Activated T-cell treated with anti-CD3 and anti-CD28 coated beads for 1 hour (primary cell): ENCODE measurements around the gene SIM2.

ENCODE experiments used
- DNase-seq: peaks from one replicate; pipeline ENCODE4 v3.0.0-alpha.2; 2020; ENCODE audit warnings: low read depth

Gene SIM2

DNA sequence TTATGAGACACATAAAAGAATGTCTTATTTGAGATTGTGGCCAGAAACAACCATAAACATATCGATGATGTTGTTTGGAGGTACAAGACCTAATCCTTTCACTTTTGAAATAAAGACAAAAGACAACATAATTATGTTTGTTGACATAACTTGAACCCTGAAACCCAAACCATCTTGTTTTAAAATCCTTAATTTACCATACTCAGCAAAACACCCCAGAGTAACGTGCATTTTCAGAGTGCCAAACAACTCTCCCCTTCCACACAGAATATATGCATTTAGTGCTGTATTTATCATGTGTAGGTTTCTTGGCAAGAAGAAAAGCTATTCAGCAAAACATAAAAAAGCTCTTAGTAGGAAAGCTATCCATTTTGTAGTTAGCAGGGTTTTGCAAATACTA, 17.5 kb downstream of the SIM2 start:
- no peak for DNase-seq

DNA sequence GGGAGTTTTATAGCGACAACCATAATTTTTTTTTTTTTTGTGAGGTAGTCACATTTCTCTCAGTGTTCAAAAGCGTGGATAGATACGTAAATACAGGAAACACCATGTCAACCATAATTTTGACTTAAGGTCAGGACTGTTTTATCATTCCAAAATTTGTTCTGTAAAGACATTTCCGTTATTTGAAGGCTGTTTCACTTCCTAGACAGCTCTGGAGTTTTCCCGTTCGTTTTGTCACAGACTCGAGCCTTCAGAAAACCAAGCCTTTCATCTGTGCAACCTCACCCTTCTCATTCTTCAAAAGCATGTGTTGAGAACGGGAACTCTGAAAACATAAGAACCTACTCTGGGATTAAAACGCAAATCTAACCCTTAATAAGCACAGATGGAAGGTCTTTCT, 17.9 kb downstream of the SIM2 start:
- DNase-seq = no peak

DNA sequence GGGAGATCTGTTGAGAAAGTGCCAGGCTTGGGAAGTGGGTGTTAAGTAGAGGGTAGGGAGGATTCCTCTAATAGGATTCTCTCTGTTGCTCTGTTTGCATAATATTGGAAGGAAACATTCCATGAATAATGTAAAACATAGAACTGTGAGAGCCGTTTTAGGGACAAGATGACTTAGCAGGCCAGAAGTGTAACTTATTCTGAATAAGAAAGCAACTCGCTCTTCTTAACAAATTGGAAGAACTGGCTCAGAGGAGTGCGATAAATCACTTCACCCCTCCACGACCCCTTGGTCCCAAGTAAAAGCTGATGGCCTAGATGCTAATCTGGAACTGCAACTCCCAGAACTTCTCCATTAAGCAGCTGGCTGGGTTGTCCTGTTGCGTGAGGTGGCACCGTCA, 19.1 kb downstream of the SIM2 start:
- DNase-seq = no peak

DNA sequence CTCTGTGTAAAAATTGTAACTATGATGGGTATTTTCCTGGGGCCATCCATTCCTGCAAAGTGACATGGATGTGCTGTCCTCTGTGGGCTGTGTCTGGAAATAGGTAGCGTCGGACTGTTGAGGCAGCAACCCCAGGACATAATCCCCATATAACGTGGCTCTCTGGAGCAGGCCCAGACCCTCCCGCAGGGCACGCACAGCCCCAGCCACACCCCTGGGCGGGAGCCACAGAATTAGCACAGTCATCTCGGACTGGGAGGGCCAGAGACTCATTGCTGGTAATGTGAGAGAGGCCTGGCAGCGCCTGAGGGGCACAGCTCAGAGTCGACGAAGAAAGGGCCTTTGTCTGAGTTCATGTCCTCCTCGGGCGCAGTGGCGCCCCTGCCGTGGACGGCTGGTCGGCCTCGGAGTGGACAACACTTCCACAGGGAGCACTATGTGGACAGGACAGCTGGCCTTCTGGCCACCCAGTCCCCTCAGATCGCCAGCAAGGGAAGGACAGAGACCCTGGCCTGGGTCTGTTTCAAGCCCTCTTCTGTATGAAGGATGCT, 20.1 kb downstream of the SIM2 start:
- no peak for DNase-seq

DNA sequence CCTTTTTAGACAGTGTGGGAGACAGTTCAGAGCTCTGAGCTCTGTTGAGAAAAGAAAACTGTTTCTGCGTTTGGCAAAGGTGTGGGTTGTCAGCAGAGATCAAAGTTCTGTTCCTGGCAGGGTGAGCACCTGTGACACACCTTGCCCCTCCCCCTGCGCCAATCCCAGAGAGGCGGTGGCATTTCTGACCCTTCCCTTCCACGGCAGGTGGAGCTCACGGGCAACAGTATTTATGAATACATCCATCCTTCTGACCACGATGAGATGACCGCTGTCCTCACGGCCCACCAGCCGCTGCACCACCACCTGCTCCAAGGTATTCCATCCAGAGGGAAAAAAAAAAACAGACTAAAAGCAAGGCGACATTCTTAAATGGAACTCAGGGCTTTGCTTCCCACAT, 20.7 kb downstream of the SIM2 start:
- DNase-seq = no peak

DNA sequence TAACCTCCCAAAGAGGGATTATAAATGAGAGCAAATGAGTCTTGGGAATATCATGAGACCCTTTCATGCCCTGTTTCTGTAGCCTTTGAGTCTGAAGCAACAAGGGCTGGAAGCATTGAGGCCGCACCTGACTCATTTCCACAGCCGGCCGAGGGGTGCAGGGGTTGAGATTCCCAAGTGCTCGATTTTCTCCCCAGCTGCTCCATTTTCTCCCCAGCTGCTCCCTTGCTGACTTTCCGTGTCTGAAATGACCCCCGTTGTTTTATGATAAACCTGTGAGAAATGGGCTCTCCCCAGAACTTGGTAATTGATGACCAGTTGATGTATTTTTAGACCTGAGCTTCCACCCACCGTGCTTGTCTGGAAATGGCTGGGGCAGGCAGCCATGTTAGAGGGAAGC, 22.9 kb downstream of the SIM2 start:
- no peak for DNase-seq

DNA sequence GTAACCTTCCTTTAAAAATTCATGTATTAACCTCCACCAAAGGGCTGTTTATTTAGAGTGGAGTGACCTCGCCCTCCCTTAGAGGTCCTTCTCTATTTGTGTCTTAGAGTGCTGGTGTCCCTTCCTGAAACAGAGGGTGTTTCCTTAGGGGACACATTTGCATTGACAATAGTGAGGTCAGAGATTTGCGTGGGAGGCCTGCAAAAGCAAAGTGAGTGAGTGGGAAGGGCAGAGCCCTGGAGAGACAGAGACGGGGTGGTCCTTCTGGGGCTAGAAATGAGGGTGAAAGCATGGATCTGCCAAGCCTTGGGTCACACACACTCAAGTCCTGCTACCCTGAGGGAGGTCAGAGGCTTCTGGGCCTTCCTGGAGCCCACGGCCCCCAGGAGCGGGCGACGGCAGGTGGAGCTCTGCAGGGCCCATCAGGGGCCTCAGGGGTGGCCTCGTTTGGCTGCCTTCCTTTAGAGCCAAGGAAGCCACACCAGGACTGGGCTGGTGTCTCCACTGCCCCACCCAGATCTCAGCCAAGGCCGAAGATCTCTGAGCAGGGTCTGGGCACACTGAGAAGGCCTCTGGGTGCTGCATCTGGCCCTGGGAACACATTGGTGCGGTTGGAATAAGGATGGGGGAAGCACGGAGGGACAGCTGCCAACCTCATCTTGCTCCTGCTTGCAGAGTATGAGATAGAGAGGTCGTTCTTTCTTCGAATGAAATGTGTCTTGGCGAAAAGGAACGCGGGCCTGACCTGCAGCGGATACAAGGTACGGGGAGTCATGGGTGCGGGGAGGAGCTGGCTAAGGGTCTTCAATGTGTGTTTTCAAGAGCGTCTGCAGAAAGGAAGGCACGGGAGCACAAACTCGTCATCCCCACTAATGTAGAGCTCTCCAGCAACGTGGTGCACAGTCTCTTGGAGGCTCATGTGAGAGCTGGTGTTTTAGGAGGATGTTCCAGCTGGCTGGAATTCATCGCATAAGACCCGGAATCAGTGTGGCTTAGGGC, 23.8 kb downstream of the SIM2 start:
- DNase-seq = no peak

DNA sequence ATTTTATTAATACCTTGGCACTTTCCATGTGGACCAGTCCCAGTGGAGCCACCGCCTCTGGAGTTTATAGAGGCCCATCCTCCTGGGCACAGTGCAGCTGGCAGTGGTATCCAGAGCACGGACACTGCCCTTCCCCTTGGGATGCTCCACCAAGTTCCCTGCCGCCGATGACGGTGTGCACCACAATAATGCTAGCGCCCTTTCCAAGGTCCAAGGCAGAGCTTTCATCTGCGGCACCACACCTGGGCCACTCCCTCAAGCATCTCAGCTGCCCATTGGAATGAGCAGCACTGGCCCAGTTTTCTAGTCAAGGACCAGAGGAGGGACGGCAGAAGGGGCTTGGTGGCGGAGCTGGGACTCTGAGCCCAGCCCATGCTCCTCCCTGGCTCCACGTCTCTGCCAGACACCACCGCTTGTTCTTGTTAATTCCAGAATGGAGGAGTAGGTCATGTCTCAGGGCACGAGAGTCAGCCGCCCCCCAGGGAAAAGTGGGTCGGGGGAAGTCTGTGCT, 24.5 kb downstream of the SIM2 start:
- DNase-seq = no peak

DNA sequence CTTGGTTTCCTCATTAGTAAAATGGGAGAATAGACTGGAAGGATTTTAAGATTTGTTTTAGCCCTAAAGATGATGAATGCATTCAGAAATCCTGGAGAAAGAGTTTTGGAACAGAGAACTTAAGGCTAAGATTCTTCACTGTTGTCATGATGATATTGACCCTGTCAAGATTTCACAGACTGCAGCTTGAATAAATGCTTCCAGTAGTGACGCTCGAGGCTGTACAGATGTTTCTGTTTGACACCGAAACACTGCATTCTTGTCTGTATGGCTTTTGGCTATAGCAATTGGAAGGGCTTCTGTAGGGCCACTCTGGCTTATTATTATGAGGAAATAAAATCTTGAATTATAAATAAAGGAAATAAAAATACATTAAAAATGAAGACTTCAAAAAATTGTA, 25.7 kb downstream of the SIM2 start:
- DNase-seq = no peak

DNA sequence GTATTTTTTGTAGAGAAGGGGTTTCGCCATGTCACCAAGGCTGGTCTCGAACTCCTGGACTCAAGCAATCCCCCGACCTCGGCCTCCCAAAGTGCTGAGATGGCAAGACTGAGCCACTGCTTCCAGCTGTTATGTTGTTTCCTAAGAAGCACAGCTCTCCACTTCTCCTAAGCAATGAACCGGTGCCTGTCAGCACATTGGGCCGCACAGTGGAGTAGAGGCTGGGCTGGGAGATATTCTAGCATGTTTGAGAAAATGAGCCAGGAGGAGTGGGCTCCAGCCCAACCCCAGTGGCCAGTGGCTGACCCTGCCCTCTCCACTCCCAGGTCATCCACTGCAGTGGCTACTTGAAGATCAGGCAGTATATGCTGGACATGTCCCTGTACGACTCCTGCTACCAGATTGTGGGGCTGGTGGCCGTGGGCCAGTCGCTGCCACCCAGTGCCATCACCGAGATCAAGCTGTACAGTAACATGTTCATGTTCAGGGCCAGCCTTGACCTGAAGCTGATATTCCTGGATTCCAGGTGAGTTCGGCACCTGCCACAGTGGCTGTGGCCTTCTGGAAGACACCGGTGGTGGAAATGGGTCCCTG, 27.0 kb downstream of the SIM2 start:
- no peak for DNase-seq

DNA sequence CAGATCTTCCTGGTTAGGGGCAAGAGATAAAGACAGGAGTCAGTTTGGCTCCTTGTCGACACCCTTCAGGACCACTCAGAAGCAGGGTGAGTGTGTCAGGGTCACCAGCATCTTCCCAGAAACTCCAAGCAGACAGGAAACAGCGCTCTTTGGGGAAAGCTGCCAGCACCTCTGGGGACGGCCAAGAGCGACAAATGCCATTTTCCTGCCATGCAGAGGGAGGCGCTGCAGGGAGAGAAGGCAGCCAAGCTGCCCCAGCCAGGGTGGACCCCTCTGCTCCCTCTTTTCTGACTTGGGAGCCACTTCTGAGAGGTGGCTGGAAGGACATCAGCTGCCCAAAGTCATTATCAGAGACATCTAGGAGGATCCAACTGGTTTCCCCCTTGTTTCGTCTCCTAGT, 29.0 kb downstream of the SIM2 start:
- DNase-seq = no peak

DNA sequence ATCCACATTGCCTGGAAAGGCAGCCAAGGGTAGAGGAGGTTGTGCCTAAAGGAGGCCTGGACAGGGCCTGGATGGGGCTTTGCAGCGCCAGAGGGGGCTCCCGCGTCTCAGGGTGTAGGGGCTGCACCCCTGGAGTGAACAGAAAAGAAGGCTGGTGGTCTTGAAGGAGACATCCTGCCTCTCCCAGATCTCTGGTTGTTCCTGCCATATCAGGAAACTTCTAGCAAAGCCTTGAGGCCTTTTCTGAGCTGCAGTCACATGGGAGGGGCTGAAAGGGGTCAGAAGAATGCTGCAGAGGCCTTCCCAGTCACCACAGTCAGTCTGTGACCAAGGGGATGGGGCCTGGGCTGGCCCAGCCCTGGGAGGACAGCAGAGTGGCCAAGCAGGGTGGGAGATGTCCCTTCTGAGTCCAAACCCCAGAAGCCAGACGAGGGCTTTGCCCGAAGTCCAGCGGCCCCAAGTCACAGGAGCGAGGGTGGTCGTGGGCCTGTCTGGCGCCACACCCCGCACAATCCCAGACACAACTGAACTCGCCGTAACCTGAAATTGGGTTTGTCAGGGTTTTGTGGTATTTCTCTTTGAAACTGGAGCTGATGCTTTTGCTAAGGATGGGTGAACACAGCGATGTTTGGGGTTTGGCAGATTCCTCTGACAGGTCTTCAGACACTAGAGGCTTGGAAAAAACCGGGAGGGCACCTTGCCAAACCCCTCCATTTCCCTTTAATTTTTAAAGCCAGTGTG, 29.6 kb downstream of the SIM2 start:
- no peak for DNase-seq

DNA sequence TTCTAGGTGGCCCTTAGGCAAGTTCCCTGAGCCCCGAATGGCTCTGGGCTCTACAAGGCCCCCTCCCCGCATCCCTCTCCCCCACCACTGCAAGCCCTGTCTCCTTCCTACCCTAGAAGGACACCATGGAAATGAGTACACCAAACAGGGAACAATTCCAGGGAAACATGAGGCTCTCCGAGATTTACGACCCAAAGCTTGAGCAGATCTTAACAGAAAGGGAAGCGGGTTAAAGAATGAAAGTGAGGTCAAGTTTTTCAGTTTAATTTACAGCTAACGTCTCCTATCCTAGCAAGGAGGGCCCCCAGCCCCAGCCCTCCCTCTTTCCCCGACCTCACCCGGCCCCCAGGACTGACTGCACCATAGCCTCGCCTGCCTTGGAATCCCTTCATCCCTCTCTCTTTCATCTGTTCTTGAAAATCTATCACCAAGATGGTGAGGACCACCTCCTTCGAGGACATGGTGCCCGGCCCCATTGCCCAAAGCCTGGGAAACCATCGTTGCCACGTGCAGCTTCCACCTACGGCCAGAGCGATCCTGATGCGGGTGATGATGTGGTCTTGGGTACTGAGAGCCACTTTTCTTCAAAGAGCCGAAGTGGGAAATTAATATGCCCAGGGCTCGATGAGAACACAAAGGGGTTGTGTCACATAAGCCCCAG, 30.5 kb downstream of the SIM2 start:
- no peak for DNase-seq

DNA sequence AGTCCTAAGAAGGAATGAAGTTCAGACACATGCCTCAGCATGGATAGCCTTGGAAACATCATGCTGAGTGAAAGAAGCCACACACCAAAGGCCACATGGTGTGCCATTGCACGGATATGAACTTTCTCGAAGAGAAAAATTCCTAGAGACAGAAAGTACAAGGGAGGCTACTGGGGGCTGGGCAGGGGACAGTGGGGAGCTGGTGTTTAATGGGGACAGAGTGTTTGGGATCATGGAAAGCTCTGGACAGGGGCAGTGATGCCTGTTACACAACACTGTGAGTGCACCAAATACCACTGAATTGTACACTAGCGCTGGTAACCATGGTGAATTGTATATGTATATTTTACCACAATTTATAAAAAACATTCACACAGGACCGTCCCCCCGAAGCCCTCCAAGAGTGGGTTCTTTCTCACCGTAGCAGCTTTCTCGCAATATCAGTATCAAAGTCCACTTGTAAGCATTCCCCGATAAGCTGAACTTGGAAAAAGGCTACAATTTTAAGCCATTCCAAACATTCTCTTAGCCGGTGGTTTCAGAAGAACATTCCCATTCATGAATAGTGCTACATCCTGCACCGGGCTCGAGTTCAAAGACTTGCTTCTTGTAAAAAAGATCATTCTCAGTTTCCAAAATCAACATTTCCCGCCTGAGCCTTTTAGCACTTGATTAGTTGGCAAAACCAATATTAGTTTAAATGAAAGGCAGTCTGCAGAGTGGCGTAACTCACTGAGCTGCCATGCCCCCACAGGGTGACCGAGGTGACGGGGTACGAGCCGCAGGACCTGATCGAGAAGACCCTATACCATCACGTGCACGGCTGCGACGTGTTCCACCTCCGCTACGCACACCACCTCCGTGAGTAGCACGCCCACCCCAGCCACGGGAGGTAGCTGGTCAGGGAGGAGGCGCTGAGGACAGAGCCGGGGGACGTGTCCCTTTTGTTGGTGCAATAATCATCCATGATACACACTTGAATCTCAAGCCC, 31.7 kb downstream of the SIM2 start:
- no peak for DNase-seq

DNA sequence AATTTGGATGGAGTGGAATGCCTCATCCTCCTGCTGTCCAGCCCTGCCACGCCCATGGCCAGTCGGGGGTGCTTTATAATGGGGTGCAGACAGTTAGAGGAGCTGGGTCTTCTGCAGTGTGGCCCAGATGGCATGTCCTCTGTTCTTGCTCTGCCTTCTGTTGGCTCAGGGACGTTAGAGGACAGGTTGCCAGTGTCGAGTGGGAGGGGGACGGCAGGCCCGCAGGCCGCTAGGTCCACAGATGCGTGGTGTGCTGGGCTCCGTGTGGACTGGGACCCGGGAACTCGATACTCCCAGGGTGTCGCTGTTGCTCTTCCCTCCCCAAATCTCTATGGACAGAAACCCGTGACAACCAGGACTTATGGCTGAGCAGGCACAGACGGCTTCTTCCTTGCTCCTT, 33.3 kb downstream of the SIM2 start:
- DNase-seq = no peak

DNA sequence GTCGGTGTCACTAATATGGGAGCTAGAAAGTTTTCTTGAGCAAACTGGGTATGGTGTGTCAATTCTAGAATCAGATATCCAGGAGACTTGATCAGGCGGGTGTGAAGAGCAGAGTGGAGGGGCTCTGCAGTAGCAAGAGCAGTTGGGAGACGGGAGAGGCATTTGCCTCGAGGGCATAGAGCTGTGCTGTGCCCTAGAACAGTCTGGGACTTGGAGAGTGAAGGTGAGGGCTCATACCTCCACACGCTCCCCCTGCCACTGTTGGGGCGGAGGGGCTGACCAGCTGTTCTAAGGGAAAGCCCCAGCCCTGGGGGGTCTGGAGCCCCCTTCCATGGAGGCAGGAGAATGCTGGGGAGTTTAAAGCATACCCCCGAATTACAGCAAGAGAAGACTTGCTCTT, 33.8 kb downstream of the SIM2 start:
- DNase-seq = no peak

DNA sequence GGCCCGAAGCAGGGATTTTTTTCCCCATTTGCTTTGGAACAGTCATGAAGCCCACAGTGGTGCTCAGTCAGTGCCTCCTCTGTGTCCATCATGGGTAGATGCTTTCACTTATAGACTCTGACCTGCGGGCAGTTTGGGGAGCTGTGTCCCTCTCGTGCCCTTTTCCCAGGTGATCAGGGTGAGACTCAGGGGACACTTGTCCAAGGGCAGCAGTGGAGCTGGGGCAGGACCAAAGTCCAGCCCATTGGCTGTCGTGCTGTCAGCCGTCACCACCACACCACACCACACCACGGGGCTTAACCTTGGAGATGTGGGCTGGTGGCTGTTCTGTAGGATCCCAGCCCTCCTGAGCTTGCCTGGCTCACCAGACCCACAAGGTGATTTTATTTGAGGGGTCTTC, 34.9 kb downstream of the SIM2 start:
- no peak for DNase-seq

DNA sequence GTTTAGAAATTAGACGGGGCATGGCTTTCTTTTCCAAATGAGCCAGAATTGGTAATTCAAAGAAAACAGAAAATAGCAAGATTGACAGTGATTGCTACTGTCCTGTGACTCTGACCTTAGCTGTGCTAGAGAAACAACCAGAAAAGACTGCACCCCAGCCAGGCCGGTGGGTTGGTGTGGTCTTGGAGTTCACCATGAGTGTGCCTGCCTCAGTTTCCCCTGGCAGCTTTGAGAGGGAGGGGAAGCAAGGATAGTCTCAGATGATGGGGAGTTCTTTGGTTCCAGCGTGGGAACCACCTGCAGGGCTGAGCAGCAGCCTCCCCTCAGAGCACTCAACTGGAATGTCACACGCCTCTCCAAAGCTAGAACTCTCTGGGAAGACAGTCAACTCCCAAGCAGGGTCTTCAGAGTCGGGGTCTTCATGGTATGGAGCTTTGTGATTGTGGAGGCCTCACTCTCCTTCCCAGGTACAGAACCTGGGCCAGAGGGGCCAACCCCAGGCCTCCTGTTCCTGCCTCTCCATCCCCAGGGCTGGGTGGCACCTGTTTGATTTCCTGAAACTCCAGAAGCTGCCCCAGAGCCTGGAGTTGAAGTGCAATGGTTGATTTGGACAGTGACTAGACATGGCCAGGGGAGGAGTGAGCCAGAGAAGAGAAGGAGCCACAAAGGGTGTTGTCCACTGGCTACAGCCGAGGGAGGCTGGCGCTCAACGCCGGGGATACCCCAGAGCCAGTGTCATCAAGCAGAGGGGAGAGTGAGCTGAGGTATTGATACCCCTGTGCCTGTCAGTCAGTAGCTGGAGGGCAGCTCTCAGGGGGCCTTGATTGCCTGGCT, 35.7 kb downstream of the SIM2 start:
- no peak for DNase-seq

DNA sequence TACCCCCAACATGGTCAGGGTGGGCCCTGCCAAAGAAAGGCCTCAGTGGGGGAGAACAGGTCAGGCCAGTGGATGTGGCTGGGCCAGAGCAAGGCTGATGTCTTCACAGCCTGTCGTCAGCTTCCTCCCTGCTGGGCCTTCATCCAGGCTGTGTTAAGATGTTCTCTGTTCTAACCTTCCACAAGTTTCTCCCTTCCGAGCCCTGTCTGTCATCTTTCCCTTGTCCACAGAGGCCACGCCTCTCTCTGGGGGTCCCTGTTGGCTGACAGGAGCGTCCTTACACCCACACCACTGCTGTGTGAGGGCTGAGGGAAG, 36.2 kb downstream of the SIM2 start:
- no peak for DNase-seq
